ENCODE measurements around the gene CNNM2.

DNA sequence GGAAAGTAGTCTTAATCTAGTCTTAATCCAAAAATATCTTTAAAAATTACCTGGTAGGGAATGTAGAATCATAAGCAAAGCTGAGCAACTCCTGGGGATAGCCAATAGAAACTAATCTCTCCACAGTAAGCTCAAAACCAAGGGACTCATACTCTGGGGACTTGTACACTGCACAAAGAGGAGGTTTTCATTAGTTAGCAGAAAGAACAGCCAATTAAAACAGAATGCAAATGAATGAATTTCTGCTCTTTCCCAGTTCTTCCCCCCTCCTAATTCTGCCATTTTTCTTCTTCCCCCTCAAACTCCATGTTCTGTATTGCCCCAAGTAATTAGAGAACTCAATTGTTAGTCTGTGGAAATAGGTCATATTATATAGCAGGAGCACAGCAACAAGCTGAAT lies 188.4 kb downstream of the CNNM2 start:
- TF ChIP-seq, protein P1, sequence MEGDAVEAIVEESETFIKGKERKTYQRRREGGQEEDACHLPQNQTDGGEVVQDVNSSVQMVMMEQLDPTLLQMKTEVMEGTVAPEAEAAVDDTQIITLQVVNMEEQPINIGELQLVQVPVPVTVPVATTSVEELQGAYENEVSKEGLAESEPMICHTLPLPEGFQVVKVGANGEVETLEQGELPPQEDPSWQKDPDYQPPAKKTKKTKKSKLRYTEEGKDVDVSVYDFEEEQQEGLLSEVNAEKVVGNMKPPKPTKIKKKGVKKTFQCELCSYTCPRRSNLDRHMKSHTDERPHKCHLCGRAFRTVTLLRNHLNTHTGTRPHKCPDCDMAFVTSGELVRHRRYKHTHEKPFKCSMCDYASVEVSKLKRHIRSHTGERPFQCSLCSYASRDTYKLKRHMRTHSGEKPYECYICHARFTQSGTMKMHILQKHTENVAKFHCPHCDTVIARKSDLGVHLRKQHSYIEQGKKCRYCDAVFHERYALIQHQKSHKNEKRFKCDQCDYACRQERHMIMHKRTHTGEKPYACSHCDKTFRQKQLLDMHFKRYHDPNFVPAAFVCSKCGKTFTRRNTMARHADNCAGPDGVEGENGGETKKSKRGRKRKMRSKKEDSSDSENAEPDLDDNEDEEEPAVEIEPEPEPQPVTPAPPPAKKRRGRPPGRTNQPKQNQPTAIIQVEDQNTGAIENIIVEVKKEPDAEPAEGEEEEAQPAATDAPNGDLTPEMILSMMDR (conservative IDR thresholded peaks at IDR 0.05; ENCODE audit: low read depth, low read length): no peak
- TF ChIP-seq EZH2 (IDR thresholded peaks at IDR 0.05; ENCODE audit: low read length, unreplicated experiment): no peak
